OCI-LY7 (cell line): ENCODE results near the gene LDB3. TPM values are rescaled to one million over a fixed set of nuclear protein-coding genes. Genes with fewer than 3 reads are reported as not detected.

Experiments
- BruUV-seq: library from RNA; stranded (reverse); fragments of 400-500 nt; replicated peaks from 2 replicates; lab custom pipeline; 2021; lab: Mats Ljungman, UMichigan
- CTCF ChIA-PET: fragments of 300-600 bp; sonication (Branson Sonifier 250); formaldehyde crosslinking; loops from one replicate; lab custom pipeline; 2022; ENCODE audit warnings: antibody characterized with exemption; ENCODE audit not compliant: unreplicated experiment; lab: Charles Lee
- POLR2A ChIA-PET: fragments of 300-600 bp; sonication (Branson Sonifier 250); formaldehyde crosslinking; loops from one replicate; lab custom pipeline; 2022; ENCODE audit warnings: antibody characterized with exemption; lab: Charles Lee
- DNase-seq: peaks from one replicate; pipeline ENCODE4 v3.0.0-alpha.2; 2015; ENCODE audit warnings: low spot score
- H2AFZ ChIP-seq: fragments of 200-600 bp; sonication (generic), shearing (Covaris generic); 2 replicates; pipeline ENCODE4 v1.6.1; 2014; ENCODE audit warnings: mild to moderate bottlenecking, antibody characterized with exemption, low read length, moderate library complexity
- H3K27ac ChIP-seq: fragments of 200-600 bp; sonication (generic); 2 replicates; pipeline ENCODE4 v1.5.1; 2014; ENCODE audit warnings: mixed run types, low read depth, mild to moderate bottlenecking, moderate library complexity, low read length, inconsistent platforms; ENCODE audit not compliant: poor library complexity, severe bottlenecking
- H3K36me3 ChIP-seq: fragments of 200-600 bp; sonication (generic); 2 replicates; pipeline ENCODE4 v1.6.1; 2014; ENCODE audit warnings: mild to moderate bottlenecking, antibody characterized with exemption, low read length, moderate library complexity, mixed read lengths; ENCODE audit not compliant: insufficient read depth
- H3K4me1 ChIP-seq: fragments of 200-600 bp; sonication (generic); 2 replicates; pipeline ENCODE4 v1.5.1; 2014; ENCODE audit warnings: mild to moderate bottlenecking, low read length; ENCODE audit not compliant: insufficient read depth, poor library complexity, severe bottlenecking
- H3K4me2 ChIP-seq: fragments of 200-600 bp; sonication (generic); 2 replicates; pipeline ENCODE4 v1.6.1; 2014; ENCODE audit warnings: mild to moderate bottlenecking, low read length
- H3K4me3 ChIP-seq: fragments of 200-600 bp; sonication (generic); 2 replicates; pipeline ENCODE4 v1.5.1; 2014; ENCODE audit warnings: mild to moderate bottlenecking, low read depth, low read length; ENCODE audit not compliant: poor library complexity, severe bottlenecking
- H3K79me2 ChIP-seq: fragments of 200-600 bp; sonication (generic); 2 replicates; pipeline ENCODE4 v1.6.1; 2016; ENCODE audit warnings: low read depth, mild to moderate bottlenecking, low read length, moderate library complexity, mixed read lengths; ENCODE audit not compliant: insufficient read depth
- H3K9me2 ChIP-seq: fragments of 200-600 bp; sonication (generic); 2 replicates; pipeline ENCODE4 v1.6.1; 2016; ENCODE audit warnings: mild to moderate bottlenecking, low read length, mixed read lengths; ENCODE audit not compliant: insufficient read depth
- H3K9me3 ChIP-seq: fragments of 200-600 bp; sonication (generic); 2 replicates; pipeline ENCODE4 v1.6.1; 2014; ENCODE audit warnings: mild to moderate bottlenecking, mixed run types, low read length, mixed read lengths
- H4K20me1 ChIP-seq: fragments of 200-600 bp; sonication (generic); 2 replicates; pipeline ENCODE4 v1.6.1; 2014; ENCODE audit warnings: mild to moderate bottlenecking, antibody characterized with exemption, low read length, moderate library complexity, mixed read lengths; ENCODE audit not compliant: insufficient read depth
- CTCF ChIP-seq: fragments of 200-600 bp; sonication (generic); conservative IDR thresholded peaks from 2 replicates; pipeline ENCODE4 v1.5.1; 2014; ENCODE audit warnings: mild to moderate bottlenecking, antibody characterized with exemption, low read length, moderate library complexity, mixed read lengths
- EZH2phosphoT487 ChIP-seq: fragments of 200-600 bp; sonication (generic); IDR thresholded peaks from 2 replicates; pipeline ENCODE4 v1.6.1; 2018; ENCODE audit warnings: low read depth, borderline replicate concordance, mild to moderate bottlenecking, mixed run types, antibody characterized with exemption, low read length, moderate library complexity, mixed read lengths
- intact Hi-C: fragments of 100-400 bp; cut with micrococcal nuclease; formaldehyde crosslinking; loops from one replicate; pipeline ENCODE4 v1.10.0; 2022; ENCODE audit not compliant: unreplicated experiment
- total RNA-seq, 2 experiments: library from RNA; depleted of rRNA in 1 of 2; stranded (reverse); fragments of >200 nt in 1 of 2; shearing (Covaris generic) in 1 of 2; gene quantifications; 2 replicates each; pipeline ENCODE4 v1.2.3, GENCODE V29; 2014 to 2022

Gene LDB3
- total RNA-seq, 2 experiments from 2014 or later = 0.08 TPM; not detected in 1

DNA sequence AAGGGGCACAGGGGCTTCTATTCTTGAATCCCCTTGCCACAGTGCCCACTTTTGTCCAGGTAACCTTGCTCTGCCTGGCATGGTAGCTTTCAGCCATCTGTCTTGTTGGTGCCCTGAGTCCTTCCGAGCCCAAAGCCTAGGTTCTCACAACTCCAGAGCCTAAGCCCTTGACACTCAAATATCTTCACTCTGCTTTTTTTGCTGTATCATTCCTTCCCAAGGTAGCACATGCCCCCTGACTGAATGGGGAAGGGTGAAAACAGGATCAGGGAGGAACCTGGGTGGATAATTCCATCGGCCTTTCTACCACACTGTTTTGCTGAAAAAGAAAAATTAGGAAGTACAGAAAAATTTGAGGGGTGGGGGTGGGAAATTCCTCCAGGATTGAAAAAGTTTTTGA lies 37.6 kb downstream of the LDB3 start:
- TF ChIP-seq EZH2phosphoT487 (no peak), CTCF (no peak)
- intact Hi-C loops = no loop called here
- no peak for DNase-seq
- H3K4me2 ChIP-seq = no peak overlapping the region
- no TSS peak for BruUV-seq
- H3K79me2 ChIP-seq = no peaks in the 10 kb centered on the region
- H4K20me1 ChIP-seq = no peaks in the 10 kb centered on the region
- H3K36me3 ChIP-seq = no peaks in the 10 kb centered on the region
- peaks cover 4% of the 10 kb centered on the region for H3K4me1 ChIP-seq
- CTCF ChIA-PET = no interaction called here
- H3K27ac ChIP-seq = no peak overlapping the region
- no peaks in the 10 kb centered on the region for H3K9me3 ChIP-seq
- no peaks in the 10 kb centered on the region for H3K9me2 ChIP-seq
- H2AFZ ChIP-seq = no peak overlapping the region
- no peak overlapping the region for H3K4me3 ChIP-seq
- POLR2A ChIA-PET = no interaction called here

GRCh38 chr10:86706401-86706841 lies 38.1 kb downstream of the LDB3 start:
- Histone ChIP-seq H2AFZ (no peak overlapping the region), H3K9me2 (no peaks in the 10 kb centered on the region), H3K4me3 (no peak overlapping the region), H3K36me3 (no peaks in the 10 kb centered on the region), H4K20me1 (no peaks in the 10 kb centered on the region), H3K4me2 (no peak overlapping the region), H3K27ac (no peak overlapping the region), H3K9me3 (no peaks in the 10 kb centered on the region), H3K79me2 (no peaks in the 10 kb centered on the region), H3K4me1 (peaks cover 6% of the 10 kb centered on the region)
- no TSS peak for BruUV-seq
- TF ChIP-seq EZH2phosphoT487 (no peak), CTCF (no peak)
- ChIA-PET POLR2A (no interaction called here), CTCF (no interaction called here)
- no peak for DNase-seq
- intact Hi-C loops = no loop called here

GRCh38 chr10:86706977-86707376 lies 38.7 kb downstream of the LDB3 start:
- BruUV-seq = no TSS peak
- Histone ChIP-seq H3K4me2 (no peak overlapping the region), H3K79me2 (no peaks in the 10 kb centered on the region), H4K20me1 (no peaks in the 10 kb centered on the region), H3K9me3 (no peaks in the 10 kb centered on the region), H3K36me3 (no peaks in the 10 kb centered on the region), H2AFZ (no peak overlapping the region), H3K9me2 (no peaks in the 10 kb centered on the region), H3K27ac (no peak overlapping the region), H3K4me3 (no peak overlapping the region), H3K4me1 (peaks cover 9% of the 10 kb centered on the region)
- intact Hi-C loops = no loop called here
- ChIA-PET POLR2A (no interaction called here), CTCF (no interaction called here)
- no peak for TF ChIP-seq CTCF
- TF ChIP-seq EZH2phosphoT487 = no peak
- no peak for DNase-seq
